DMS114 treated with DMSO at 0.1 percent for 48 hours (cell line): ENCODE measurements around the gene MTMR3.
"Not testable (repeated sequence)": the region's sequence is repeated elsewhere in the genome, so short reads cannot be mapped to it uniquely, and the experiment has no call there.

ENCODE experiments used
- DNase-seq: peaks from one replicate; lab custom pipeline; 2025; ENCODE audit not compliant: unreplicated experiment; lab: John Stamatoyannopoulos, UW

The MTMR3 gene

DNA sequence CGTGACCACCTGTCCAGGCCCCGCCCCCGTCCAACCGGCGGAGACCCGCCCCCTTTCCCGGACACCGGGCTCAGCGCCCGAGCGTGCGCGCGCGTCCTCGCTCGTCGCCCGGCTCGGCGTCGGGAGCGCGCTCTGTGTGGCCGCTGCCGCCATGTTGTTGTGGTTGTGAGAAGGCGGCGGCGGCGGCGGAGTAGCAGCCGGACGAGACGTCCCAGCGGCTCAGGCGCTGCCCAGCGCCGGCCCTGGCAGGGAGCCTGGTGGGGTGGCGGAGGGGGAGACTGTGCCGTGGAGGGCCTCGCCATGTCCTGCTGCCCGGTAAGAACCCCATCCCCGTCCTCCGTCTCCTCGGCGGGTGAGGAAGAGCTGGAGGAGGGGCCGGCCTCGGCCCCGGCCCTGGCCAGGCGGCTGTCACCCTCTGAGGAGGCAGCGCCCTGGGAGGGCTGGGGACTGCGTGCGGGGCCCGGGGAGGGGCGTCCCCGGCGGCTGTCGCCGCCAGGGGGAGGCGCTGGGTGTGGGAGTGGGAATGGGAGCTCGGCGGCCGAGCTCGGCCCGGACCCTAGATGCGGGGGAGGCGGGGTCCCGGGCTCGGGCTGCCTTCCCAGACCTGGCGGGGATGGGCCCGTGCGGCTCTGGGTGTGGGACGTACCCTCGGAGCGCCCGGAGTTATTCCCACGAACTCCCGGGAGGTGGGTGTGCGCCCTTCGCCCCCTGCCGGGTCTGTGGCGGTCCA, at the start of gene MTMR3:
MTMR3 (plus strand) TSS at position 130 of the 730 bp plus-strand sequence. CDS start 87,886 bp downstream, outside the sequence.
- DNase-seq: peak; percentile 65

DNA sequence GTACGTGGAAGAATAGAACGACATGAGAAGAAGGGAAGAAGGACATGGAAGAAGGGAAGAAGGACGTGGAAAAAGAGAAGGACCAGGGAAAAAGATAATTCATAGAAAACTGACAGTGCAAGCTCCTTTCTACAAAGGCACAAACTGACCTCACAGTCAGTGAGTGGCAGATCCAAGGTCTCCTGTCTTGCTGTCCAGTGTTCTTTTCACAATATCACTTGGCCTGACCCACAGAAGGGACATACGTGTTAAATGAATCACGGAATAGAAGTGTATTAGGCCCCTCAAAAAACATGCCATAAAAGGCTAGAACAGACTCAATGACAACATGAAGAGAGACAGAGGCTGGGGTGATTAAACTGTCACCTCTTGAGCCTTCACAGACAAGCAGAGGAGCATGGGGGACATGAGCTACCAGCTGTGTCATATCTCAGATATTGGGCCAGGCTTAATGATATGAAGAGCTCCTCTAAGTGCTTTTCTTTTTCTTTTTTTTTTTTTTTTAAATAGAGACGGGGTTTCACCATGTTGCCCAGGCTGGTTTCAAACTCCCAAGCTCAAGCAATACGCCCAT, 49.5 kb upstream of the MTMR3 start:
- DNase-seq: no peak

DNA sequence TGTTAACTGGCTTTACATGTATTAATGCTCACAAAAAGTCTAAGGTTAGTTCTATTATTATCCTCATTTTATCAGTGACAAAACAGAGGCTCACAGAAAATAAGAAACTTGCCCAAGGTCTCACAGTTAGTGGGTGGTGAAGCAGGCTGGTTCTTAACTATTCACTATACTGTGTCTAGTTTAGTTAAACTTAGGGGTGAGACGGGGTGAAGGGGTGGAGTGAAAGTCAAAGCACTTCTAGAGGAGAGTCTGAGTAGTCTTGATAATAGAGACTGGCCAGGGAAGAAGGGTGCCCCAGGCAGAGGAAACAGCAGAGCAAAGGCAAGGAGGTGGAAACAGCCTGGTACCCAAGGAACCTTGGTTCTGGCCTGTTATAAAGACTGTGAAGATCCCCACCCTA, 48.9 kb upstream of the MTMR3 start:
- DNase-seq: no peak

DNA sequence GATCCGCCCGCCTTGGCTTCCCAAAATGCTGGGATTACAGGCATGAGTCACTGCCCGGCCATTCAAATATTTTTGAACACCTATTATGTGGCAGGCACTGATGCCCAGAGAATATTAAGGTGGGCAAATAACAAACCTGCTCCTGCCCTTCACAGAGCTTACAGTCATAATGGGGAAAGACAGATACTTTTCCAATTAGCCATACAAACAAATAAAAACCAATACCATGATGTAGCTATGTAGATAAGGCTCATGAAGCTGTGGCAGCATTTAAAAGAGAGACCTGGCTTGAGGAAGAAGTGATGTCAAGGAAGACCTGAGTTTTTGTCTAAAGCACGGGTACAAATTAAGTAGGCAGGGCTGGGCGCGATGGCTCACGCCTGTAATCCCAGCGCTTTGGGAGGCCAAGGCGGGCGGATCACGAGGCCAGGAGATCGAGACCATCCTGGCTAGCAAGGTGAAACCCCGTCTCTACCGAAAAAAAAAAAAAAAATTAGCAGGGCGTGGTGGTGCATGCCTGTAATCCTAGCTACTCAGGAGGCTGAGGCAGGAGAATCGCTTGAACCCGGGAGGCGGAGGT, 46.1 kb upstream of the MTMR3 start:
- not testable (repeated sequence) for DNase-seq

DNA sequence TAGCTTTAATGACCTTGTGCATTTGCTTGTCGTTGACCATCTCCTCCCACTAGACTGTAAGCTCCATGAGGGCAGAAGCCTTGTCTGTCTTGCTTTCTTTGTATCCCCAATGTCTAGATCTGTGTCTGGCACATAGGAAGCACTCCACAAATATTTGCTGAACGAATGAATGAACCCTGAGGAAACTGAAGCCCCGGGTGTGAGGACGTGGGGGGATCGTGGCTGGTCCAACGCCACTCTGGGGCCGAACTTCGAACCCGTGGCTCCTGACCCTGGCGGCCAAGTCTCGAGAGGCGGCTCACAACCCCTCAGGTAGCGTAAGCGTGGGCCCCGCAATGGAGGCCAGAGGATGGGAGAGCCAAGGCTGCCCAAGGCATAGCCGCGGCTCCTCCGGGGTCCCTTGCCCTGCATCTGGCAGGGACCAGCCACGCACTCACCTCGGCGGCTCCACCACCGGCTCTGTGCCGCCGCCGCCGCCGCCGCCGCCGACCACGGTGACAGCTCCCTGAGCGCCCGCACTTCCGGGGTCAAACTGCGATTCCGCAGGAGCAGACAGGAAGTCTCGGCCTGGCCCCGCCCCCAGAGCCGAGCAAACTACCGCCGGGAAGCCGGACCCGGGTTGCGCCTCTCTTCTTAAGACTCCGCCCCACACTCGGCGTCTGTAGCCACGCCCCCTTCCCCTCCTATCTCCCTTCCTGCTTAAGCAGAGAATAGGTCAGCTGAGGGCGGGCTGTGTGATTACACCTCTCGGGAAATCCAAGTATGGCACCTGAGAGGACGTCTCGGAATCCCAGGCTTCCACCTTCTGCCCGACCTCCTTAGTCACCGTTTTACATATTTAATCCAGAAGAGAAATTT, 45.0 kb upstream of the MTMR3 start, which contains the start of gene ASCC2:
ASCC2 (minus strand) TSS at position 534 of the 858 bp plus-strand sequence. CDS start 5,949 bp downstream, outside the sequence.
- DNase-seq: peak; percentile 89

DNA sequence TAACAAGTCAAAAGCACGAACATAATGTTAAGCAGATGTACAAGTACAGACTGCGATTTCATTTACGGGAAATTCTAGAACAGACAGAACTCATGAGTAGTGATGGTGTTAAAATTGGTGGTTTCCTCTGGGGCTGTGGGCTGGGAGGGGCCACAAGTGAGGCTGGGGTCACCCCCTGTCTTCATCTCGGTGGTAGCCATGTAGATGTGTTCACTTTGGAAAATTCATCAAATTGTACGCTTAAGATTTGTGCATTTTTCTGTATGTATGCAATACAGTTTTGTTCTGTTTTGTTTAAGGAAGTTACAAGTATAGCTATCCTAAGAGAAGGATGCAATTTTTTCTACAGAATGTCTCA, 44.4 kb upstream of the MTMR3 start:
- no peak for DNase-seq

DNA sequence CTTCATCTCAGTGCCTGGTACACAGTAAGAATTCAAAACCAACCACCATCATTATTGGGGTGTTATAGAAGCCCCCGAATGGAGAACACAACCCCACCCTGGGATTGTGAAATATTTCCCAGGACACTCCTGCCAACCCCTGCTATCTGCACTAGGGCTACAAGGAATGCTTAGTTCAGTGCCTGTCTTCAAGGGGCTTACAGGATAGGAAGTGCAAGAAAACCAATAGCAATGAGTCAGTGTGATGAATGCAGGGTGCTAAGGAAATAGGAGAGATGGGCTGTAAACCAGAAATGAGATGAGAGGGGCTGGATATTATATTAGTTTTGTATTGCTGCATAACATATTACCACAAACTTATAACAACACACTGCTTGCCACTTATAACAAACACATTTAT, 43.9 kb upstream of the MTMR3 start:
- no peak for DNase-seq

DNA sequence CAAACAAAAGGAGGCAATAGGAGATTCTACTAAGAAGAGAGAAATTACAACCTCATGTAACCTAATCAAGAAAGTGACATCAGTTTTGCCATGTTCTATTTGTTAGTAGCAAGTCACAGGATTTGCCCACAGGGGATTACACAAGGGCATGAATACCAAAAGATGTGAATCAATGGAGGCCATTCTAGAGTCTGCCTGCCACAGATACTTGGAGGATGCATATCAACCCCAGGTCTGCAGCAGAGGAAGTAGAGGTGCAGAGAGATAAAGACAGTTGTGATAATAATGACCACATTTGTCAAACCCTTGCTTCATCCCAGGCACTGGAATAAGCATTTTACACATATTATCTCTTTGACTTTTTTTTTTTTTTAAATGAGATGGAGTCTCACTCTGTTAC, 42.5 kb upstream of the MTMR3 start:
- no peak for DNase-seq

DNA sequence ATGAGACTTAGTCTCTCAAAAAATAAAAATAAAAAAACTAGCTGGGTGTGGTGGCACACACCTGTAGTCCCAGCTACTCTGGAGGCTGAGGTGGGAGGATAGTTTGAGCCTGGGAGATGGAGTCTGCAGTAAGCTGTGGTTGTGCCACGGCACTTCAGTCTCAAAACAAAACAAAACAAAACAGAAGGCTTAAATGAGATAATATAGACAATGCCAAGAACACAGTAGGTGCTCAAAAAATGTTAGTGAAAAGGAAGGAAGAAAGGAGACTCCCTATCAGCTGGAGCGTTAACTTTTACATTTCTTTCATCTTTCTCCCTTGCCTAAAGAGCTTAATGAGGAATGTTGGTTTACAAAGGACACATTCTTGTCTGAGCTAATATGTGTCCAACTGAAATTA, 40.8 kb upstream of the MTMR3 start:
- DNase-seq: no peak

DNA sequence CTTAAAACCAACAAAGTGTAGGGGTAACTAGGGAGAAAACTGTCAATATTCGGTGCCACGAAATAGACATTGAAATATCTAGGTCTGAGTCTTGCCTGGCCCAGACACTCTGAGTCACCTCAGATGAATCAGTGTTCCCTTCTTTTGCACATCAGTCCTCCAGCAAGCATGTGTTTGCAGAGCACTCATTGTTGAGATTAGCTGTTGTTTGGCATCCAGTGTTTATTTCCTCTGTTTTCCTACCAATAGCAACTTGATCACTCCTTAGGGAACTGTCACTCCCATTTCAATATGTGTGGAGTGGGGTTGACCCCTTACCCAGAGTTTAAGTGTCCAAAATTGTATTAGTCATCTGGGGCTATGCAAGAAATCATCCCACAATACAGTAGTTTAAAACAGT, 40.2 kb upstream of the MTMR3 start:
- DNase-seq: no peak

DNA sequence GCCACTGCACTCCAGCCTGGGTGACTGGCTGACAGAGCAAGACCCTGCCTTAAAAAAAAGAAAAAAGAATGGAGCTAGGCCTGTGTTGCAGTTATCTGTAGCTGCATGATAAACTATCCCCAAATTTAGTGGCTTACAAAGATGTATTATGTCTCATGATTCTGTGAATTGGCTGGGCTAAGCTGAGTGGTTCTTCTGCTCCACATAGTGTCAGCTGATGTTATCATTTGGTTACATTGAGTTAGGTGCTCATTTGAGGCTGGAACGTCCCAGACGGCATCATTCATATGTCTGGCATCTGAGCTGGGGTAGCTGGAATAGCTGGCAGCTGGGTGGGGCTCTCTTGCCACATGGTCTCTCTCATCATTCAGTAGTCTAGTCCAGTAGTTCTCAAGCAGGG, 36.7 kb upstream of the MTMR3 start:
- no peak for DNase-seq

DNA sequence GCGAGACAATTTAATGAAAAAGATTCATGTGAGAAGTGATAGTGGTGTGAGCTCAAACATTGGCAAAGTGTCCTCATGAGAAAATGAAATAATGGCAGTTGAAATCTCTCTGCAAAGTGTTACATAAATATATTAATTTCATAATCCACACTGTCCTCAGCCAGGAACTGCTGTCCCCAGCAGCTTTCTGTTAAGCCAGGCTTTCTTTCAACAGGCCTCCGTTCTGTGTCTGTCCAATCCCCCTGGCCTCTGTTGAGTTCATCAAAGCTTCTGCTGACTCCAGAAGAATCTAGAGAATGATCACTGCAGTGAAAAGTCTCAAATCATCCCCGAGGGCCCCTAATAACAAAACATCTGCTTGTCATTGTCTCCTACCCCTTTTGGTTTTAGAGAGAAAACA, 34.9 kb upstream of the MTMR3 start:
- no peak for DNase-seq

DNA sequence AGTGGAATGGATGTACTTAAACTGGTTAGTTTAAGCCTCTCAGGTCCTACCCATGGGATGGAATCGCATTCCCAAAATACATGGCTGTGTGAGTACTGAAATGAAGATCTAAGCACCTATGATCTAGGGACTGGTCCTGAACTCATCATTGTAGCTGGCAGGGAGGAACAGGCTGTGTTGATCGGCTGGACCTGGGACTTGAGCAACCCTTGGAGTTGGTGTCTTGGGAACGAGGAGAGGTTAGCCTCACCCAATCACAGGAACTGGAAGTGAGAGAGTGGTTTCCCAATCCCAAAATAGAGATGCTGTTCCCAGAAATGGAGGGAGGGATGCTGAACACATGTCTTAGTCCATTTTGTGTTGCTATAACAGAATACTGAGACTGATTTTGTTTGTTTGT, 28.5 kb upstream of the MTMR3 start:
- no peak for DNase-seq

DNA sequence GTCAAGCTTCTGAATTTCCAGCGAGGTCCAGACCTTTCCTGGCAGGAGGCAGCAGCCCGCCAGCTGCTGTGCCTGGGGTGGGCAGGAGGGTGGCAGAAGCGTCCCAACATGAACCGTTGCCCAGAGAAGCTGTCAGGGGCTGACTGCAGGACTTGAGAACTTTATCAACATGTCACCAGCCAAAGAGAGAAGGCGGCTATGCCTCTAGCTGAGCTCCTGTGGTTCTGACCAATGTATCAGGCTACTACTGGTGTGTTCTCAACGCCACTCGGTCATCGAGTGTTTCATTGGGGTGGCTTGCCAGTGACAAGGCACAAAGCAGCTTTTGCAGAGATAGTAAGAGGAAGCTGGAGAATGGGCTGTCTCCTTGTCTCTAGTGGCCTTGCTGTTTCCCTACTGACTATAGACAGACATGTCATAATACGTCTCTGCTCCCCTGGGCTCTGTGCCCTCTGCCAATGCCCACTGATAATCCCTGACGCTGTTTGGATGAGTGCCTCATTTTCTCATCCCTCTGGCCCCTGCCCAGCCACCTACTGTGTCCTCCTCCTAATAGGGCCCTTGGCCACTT, 27.3 kb upstream of the MTMR3 start:
- no peak for DNase-seq

DNA sequence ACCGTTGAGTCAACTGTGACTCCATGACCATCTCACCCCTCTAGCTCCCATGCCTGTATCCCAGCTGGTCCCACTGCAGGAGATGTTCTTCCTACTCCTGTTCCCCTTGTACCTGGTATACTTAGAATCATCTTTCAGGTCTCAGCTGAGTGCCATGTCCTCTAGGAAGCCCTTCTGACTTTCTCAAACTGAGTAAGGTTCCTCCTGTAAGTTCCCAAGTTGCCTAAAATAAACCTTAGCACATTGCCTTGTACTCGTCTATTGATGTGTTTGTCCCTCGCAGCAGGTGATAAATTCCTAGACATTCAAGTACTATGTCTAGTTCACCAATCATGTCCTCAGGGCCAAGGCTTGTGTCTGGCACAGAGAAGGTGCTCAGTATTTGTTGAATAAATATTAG, 26.5 kb upstream of the MTMR3 start:
- no peak for DNase-seq

DNA sequence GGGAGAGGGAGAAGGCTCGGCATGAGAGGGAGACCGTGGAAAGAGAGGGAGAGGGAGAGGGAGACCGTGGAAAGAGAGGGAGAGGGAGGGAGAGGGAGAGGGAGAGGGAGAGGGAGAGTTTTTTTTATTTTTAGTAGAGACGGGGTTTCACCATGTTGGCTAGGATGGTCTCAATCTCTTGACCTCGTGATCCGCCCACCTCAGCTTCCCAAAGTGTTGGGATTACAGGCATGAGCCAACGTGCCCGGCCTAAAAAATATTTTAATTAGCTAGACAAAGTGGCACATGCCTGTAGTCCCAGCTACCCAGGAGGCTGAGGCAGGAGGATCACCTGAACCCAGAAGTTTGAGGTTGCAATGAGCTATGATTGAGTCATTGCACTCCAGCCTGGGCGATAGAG, 23.9 kb upstream of the MTMR3 start:
- not testable (repeated sequence) for DNase-seq

DNA sequence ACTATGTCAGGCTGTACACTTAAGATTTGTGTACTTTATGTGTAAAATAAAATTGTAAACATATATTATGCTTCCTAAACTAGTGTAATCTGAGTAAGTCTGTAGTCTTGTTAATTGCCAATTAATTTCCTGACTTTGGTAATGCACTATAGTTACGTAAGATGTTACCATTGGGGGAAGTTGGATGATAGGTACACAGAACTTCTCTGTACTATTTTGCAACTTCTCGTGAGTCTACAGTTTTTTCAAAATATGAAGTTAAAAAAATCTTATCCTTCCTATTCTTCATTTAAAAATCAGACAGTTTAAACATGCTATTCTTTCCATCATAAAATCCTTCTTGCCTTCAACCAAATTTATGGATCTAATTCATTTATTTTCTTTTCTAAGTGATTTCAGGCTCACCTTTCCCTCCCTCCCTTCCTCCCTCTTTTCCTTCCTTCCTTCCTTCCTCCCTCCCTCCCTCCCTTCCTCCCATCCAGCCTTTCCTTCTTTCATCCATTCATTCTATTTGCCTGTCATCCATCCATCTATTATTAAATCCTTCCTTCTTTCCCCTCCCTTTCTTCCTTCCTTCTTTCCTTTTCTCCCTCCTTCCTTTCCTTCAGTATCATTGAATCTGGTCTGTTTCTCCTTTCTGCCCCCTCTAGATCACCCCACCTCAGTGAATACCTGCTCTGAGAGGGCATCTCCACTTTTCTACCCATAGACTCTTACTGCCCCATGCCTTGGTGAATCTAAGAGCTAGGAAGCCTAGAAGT, 22.8 kb upstream of the MTMR3 start:
- no peak for DNase-seq

DNA sequence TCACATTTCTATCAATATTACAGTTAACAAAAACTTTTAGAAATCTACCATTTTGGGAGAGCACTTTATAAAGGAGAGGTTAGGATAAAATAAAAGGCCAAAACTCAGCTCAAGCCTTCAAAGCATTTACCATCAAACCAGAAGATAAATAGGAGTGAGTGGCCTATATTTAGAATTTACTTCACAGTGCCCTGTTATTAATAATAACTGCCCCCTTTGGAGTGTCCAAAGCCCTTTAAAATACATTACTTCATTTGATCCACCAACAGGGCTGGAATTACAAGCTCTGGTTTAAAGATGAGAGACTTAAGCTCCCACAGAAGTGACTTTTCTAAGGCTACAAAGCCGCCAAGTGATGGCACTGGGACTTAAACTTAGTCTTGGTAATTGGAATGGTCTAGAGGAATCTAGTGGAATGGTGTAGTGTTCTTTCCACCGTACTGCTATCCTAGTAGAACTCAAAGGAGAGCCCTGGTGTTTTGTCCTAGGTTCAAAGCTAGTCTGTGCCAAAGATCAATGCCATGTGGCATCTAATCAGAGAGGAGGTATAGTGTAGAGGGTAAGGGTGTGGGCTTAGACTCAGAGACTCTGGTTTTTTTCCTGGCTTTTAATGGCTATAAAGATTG, 21.2 kb upstream of the MTMR3 start:
- no peak for DNase-seq

DNA sequence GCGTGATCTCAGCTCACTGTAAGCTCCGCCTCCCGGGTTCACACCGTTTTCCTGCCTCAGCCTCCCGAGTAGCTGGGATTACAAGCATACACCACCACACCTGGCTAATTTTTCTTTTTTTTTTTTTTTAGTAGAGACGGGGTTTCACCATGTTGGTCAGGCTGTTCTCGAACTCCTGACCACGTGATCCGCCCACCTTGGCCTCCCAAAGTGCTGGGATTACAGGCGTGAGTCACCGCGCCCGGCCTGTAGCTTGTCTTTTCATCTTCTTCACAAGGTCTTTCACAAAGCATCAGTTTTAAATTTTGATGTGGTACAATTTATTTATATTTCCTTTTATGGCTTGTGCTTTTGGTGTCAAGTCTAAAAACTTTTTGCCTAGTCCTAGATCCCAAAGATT, 17.4 kb upstream of the MTMR3 start:
- not testable (repeated sequence) for DNase-seq

DNA sequence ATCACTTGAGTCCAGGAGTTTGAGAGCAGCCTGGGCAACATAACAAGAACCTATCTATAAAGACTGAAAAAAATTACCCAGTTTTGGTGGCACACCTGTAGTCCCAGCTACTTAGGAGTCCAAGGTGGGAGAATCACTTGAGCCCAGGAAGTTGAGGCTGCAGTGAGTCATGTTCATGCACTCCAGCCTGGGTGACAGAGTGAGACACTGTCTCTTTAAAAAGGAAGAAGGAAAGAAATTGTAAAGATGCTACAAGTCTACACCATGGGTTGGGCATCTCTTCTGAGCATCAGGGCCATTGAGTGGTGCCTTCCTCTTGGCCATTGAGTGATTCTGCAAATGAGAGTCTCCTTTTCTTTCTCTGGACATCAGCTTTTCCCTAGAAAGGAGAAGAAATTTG, 15.7 kb upstream of the MTMR3 start:
- no peak for DNase-seq
